Smooth muscle cell (in vitro differentiated cells): ENCODE results near the gene TMEM179. TPM values are rescaled to one million over a fixed set of nuclear protein-coding genes. Genes with fewer than 3 reads are reported as not detected.

Experiments
- DNase-seq: peaks from one replicate; lab custom pipeline; 2025; ENCODE audit not compliant: unreplicated experiment; lab: John Stamatoyannopoulos, UW
- H2AFZ ChIP-seq: fragments of 200-600 bp; sonication (generic); 2 replicates; pipeline ENCODE4 v1.6.0; 2016; ENCODE audit warnings: antibody characterized with exemption, low read depth, mild to moderate bottlenecking
- H3F3A ChIP-seq: fragments of 200-600 bp; sonication (generic); 2 replicates; pipeline ENCODE4 v1.6.0; 2017; ENCODE audit warnings: antibody characterized with exemption, low read depth
- H3K27ac ChIP-seq: fragments of 200-600 bp; sonication (generic); 2 replicates; pipeline ENCODE4 v1.5.1; 2016; ENCODE audit warnings: low read depth, mild to moderate bottlenecking
- H3K27me3 ChIP-seq: fragments of 200-600 bp; sonication (generic); 2 replicates; pipeline ENCODE4 v1.6.1; 2016; ENCODE audit warnings: low read depth, mild to moderate bottlenecking
- H3K36me3 ChIP-seq: fragments of 200-600 bp; sonication (generic); 2 replicates; pipeline ENCODE4 v1.5.1; 2016; ENCODE audit warnings: low read depth
- H3K4me1 ChIP-seq: fragments of 200-600 bp; sonication (generic); 2 replicates; pipeline ENCODE4 v1.5.1; 2016; ENCODE audit warnings: low read depth
- H3K4me2 ChIP-seq: fragments of 200-600 bp; sonication (generic); 2 replicates; pipeline ENCODE4 v1.6.0; 2016; ENCODE audit warnings: mild to moderate bottlenecking
- H3K4me3 ChIP-seq: fragments of 200-600 bp; sonication (generic); 2 replicates; pipeline ENCODE4 v1.5.1; 2016; ENCODE audit warnings: mild to moderate bottlenecking
- H3K79me2 ChIP-seq: fragments of 200-600 bp; sonication (generic); 2 replicates; pipeline ENCODE4 v1.6.0; 2016; ENCODE audit warnings: low read depth, mild to moderate bottlenecking
- H3K9ac ChIP-seq: fragments of 200-600 bp; sonication (generic); 2 replicates; pipeline ENCODE4 v1.6.0; 2016; ENCODE audit warnings: low read depth
- H3K9me3 ChIP-seq: fragments of 200-600 bp; sonication (generic); replicated peaks from 2 replicates; pipeline ENCODE4 v1.5.1; 2016; ENCODE audit warnings: low read depth
- H4K20me1 ChIP-seq: fragments of 200-600 bp; sonication (generic); 2 replicates; pipeline ENCODE4 v1.6.0; 2016; ENCODE audit warnings: low read depth
- WGBS: methylation state at CpG from one replicate; pipeline ENCODE4 v1.1.7; 2016; ENCODE audit warnings: low lambda C conversion rate; 5-methylcytosine and 5-hydroxymethylcytosine counted together
- polyA plus RNA-seq: library from polyadenylated mRNA; unstranded; fragments of >200 nt; fragmentation: Nextera tagmentation; extraction: Ambion mirVana; gene quantifications from 2 replicates; pipeline ENCODE4 v1.2.1, GENCODE V29; 2016
- total RNA-seq: library from RNA; depleted of rRNA; stranded (reverse); fragments of >200 nt; gene quantifications from 2 replicates; pipeline ENCODE4 v1.2.3, GENCODE V29; 2014
- TF ChIP-seq, protein P1 (sequence below): fragments of 200-600 bp; sonication (generic); IDR thresholded peaks from 2 replicates; pipeline ENCODE4 v1.5.1; 2017; ENCODE audit warnings: borderline replicate concordance, mild to moderate bottlenecking, antibody characterized with exemption; ENCODE audit not compliant: insufficient read depth, poor library complexity, severe bottlenecking

TMEM179 gene
- total and polyA plus RNA-seq, 2 experiments from 2014 or later: 0.87 to 4.8 TPM

GRCh38 chr14:104554608-104555429 is 49.8 kb downstream of the TMEM179 start:
- TF ChIP-seq, protein P1, sequence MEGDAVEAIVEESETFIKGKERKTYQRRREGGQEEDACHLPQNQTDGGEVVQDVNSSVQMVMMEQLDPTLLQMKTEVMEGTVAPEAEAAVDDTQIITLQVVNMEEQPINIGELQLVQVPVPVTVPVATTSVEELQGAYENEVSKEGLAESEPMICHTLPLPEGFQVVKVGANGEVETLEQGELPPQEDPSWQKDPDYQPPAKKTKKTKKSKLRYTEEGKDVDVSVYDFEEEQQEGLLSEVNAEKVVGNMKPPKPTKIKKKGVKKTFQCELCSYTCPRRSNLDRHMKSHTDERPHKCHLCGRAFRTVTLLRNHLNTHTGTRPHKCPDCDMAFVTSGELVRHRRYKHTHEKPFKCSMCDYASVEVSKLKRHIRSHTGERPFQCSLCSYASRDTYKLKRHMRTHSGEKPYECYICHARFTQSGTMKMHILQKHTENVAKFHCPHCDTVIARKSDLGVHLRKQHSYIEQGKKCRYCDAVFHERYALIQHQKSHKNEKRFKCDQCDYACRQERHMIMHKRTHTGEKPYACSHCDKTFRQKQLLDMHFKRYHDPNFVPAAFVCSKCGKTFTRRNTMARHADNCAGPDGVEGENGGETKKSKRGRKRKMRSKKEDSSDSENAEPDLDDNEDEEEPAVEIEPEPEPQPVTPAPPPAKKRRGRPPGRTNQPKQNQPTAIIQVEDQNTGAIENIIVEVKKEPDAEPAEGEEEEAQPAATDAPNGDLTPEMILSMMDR: no peak

DNA sequence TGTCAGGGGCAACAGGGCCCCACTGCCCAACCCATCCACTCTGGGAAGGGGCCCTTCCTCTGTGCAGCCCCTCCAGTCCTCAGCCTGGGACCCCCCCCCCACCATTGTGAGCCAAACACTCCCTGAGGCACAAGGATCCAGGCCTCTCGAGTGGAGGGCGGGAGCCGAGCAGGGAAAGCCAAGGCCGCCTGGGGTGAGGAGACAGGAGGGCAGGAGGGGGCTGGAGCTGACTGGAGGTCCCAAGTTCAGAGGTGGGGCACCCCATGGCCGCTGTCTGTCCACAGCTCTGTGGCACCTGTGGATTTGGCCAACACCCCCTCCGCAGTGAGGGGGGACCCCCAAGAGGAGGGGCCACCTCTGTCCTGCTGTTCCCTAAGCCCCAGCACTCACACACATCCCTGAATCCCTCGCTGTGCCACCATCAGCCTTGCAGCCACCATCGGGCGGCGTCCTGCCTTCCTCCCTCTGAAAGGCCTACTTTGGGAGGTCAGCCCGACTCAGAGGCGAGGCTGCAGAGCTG is 50.4 kb downstream of the TMEM179 start:
- H3K9me3 ChIP-seq: no peaks in the 10 kb centered on the region
- WGBS: 92% methylated on average over 12 of the region's 12 CpGs
- TF ChIP-seq, protein P1: no peak
- no peaks in the 10 kb centered on the region for H3K79me2 ChIP-seq
- H3K27me3 ChIP-seq: no peaks in the 10 kb centered on the region
- H3K4me3 ChIP-seq: no peak overlapping the region
- H3K36me3 ChIP-seq: no peaks in the 10 kb centered on the region
- H2AFZ ChIP-seq: no peak overlapping the region
- no peak for DNase-seq
- no peaks in the 10 kb centered on the region for H3K4me1 ChIP-seq
- H3K27ac ChIP-seq: no peak overlapping the region
- H4K20me1 ChIP-seq: no peaks in the 10 kb centered on the region
- no peak overlapping the region for H3K4me2 ChIP-seq
- no peak overlapping the region for H3K9ac ChIP-seq
- no peaks in the 10 kb centered on the region for H3F3A ChIP-seq

More at GRCh38 chr14:104554608-104555429, 49.8 kb downstream of the TMEM179 start:
- no peaks in the 10 kb centered on the region for H3K27me3 ChIP-seq
- no peaks in the 10 kb centered on the region for H3K9me3 ChIP-seq
- no peak overlapping the region for H2AFZ ChIP-seq
- DNase-seq: no peak
- no peaks in the 10 kb centered on the region for H4K20me1 ChIP-seq
- H3K4me3 ChIP-seq: no peak overlapping the region
- H3K79me2 ChIP-seq: no peaks in the 10 kb centered on the region
- no peak overlapping the region for H3K9ac ChIP-seq
- H3K4me2 ChIP-seq: no peak overlapping the region
- no peaks in the 10 kb centered on the region for H3F3A ChIP-seq
- H3K27ac ChIP-seq: no peak overlapping the region
- 62% methylated on average over 25 of the region's 26 CpGs for WGBS
- H3K36me3 ChIP-seq: no peaks in the 10 kb centered on the region
- no peaks in the 10 kb centered on the region for H3K4me1 ChIP-seq

- no peak overlapping the region for H3K9ac ChIP-seq
- H3K27ac ChIP-seq: no peak overlapping the region
- H3K79me2 ChIP-seq: no peaks in the 10 kb centered on the region
- no peaks in the 10 kb centered on the region for H3K4me1 ChIP-seq
- H2AFZ ChIP-seq: no peak overlapping the region
- no peaks in the 10 kb centered on the region for H3K9me3 ChIP-seq
- H3K27me3 ChIP-seq: no peaks in the 10 kb centered on the region
- no peaks in the 10 kb centered on the region for H4K20me1 ChIP-seq
- TF ChIP-seq, protein P1: no peak
- WGBS: 92% methylated on average over 30 of the region's 30 CpGs
- H3F3A ChIP-seq: no peaks in the 10 kb centered on the region
- no peak overlapping the region for H3K4me2 ChIP-seq
- no peak overlapping the region for H3K4me3 ChIP-seq
- no peaks in the 10 kb centered on the region for H3K36me3 ChIP-seq
- no peak for DNase-seq
Measured at GRCh38 chr14:104553166-104554087, 51.1 kb downstream of the TMEM179 start.
